22Rv1 (cell line): Measurements from ENCODE around the gene GPHN.

ENCODE experiments used
- CTCF ChIP-seq: fragments of 450-650 bp; IDR thresholded peaks from 2 replicates; pipeline ENCODE4 v1.5.1; 2017; ENCODE audit warnings: mild to moderate bottlenecking
- ZFX ChIP-seq: fragments of 450-650 bp; IDR thresholded peaks from 2 replicates; pipeline ENCODE4 v1.6.1; 2017; ENCODE audit warnings: antibody characterized with exemption, borderline replicate concordance

- TF ChIP-seq CTCF (no peak), ZFX (no peak)
These were observed 130.7 kb downstream of the GPHN start for GRCh38 chr14:66638689-66639088.
